Fibroblast of upper back skin (primary cell): ENCODE data around the gene AP3B1.

Source experiments
- DNase-seq: peaks from one replicate; pipeline ENCODE4 v3.0.0-alpha.2; 2013

AP3B1 gene

DNA sequence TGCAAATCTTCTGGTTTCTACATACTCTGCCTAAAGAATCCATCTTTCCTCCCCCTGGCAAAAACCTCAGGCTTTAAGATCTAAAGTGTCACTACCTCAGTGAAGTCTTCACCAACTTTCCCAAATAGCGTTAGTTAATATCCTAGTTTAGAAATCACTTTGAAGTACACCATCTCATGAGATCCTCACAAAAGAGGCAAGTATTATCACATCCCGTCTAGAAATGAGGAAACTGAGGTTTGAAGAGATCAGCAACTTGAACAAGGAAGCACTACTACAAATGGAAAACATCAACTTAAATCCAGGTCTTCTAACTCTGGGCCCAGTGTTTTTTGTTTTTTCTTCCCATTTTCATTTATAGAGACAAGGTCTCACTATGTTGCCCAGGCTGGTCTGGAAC lies 4.6 kb downstream of the AP3B1 start:
- DNase-seq: no peak

DNA sequence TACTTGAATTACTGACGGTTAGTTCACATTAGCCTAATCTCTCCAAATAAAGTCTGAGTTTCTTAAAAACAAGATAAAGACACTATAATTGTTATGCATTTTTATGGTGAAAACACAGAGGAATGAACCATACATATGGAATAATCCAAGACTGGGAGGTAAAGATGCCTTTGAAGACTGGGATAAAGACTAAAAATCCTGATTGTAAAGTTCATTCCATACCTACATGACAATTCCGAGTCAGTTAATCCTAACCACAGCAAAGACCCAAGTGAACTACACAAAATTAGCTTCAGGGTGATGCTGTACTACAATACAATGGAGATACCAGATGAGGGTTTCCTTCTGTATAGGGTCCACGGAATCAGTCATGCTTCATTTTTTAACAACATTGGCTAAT lies 6.3 kb downstream of the AP3B1 start:
- DNase-seq: no peak

DNA sequence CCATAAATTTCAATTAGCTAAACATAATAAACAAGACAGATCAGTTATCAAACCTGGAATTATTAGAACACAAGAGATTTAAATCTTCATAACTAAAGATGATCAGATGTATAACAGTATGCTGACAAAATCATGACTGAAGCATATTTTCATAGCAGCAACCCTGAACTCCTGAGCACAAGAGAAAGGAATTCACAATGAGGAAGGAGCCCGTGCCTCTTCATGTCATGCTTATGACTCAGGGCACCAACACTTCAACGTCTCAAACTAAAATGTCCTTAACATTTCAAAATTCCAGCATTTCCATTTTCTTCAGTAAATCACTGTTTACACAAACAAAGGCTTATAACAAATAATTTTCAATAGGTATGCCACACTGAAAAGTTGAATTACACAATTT lies 6.7 kb downstream of the AP3B1 start:
- DNase-seq: peak; percentile 80

DNA sequence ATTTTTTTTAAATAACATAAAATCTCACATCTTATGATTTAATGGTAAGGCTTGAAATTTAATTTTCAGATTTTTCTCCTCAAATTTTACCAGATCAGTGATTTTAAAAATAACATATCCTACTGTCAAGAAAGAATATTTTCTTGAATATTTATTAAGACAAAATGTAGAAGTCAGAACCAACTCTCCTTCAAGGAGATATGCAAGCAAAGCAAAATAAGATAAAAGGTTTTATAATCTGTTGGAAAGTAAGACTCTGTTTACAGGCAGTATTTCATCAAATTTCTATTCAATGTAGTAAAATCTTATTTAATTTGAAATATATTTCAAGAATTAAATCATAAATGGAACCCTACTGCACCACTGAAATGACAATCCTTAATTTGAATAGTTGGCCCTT lies 7.3 kb downstream of the AP3B1 start:
- no peak for DNase-seq

DNA sequence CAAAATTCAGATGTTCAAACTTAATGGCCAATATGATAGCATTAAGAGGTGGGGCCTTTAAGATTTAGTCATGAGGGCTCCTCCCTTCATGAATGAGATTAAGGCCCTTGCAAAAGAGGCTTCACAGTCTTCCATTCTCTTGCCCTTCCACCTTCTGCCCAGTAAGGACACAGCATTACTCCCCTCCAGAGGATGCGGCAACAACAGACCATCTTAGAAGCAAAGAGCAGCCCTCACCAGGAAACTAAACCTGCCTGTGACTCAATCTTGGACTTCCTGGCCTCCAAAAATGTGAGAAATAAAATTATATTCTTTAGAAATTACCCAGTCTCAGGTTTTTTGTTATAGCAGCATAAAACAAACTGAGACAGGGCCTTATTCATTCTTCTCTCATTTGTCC lies 8.2 kb downstream of the AP3B1 start:
- no peak for DNase-seq

DNA sequence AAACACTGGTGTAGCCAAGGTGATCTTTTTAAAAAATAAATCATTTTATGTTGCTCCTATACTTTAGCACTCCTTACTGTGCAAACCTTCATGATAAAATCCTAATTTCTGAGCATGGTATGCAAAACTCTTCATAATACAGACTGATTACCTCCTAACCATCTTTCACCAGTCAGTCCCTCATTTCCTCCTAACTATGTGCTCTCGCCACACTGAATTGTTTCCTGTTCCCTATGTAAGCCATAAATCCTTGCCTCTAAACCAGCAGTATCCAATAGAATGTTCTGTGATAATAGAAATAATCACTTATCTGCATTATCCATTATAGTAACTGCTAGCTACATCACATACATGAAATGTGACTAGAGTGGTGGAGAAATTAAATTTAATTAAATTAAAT lies 10.7 kb downstream of the AP3B1 start:
- DNase-seq: no peak

DNA sequence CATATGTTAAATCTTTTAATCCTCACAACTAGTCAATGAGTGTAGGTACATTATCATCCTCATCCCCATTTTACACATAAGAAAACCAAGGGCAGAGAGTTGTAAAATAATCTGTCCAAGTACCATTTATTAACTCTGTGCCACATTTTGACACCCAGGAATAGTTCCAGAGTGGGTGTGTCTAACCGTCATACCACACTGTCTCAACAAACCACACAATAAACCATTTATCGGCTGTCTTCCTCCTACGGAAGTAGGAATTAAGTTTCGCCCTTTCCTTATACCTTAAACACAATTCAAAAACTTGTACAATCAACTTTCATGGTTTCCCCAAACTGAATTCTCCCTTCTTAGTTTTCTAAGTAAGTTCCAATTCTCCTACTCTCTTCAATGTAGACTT lies 11.4 kb downstream of the AP3B1 start:
- no peak for DNase-seq

DNA sequence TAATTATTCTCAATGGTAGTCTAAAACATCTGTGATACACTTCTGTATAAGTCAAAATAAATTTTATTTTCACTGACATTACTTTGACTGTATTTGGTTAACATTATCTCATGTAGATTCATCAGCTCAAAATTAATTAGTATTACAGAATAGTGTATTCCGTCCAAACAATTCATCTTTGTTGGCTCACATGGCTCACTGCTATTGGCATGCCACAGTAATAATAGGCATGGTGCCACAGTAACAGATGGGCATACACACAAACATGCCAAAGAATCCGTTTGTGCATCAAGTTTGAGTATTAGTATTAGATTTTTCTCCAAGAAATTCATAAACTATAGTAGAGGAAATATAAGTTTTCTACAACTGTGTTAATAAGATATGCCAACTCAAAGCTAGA lies 14.2 kb downstream of the AP3B1 start:
- DNase-seq: no peak

DNA sequence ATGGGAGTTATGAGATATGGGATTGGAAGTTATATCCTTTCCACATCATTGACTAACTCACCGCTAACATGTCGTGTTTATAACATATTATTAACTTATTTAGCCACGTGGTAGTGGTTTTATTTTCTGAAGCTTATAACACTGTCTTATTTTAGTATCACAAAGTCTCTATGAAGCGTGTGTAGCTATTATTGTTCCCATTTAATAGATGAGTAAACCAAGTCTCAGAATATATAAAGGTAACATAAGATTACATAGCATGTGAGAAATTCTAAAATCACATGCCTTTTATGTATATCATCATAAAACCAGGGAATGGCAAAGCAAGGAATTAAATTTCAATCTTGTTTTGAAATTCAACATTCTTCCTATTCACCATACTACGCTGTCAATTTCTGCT lies 15.3 kb downstream of the AP3B1 start:
- DNase-seq: no peak

DNA sequence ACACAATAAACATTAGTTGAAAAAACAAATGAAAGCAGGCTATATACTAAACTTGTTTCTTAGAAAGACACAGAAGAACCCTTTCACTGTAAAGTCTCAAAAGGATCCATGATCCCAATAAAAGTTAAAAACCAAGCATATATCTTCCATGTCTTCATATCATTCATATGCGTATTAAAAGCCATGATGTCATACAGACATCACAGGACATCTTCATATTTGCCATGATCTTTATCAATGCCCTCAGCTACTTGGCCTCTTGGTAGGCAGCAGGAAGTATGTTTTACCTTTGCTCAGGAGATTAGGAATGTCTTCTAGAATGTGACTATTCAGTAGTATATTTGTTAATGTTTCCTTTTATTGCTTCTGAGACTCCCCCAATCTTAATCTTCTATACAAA lies 16.8 kb downstream of the AP3B1 start:
- DNase-seq: no peak

DNA sequence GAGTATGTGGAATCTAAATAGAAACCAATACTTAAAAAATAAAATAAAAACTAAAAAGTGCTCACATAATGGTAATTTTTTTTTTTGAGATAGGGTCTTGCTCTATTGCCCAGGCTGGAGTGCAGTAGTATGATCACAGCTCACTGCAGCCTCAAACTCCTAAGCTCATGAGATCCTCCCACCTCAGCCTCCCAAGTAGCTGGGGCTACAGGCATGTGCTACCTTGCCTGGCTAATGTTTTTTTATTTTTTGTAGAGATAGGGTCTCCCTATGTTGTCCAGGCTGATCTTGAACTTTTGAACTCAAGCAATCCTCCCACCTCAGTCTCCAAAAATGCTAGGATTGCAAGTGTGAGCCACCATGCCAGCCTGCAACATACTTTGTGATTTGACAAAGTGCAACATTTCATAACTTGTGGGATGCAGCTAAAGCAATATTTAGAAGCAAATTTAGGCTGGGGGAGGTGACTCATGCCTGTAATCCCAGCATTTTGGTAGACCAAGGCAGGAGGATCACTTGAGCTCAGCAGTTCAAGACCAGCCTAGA lies 18.4 kb downstream of the AP3B1 start:
- peak; percentile 20 for DNase-seq

DNA sequence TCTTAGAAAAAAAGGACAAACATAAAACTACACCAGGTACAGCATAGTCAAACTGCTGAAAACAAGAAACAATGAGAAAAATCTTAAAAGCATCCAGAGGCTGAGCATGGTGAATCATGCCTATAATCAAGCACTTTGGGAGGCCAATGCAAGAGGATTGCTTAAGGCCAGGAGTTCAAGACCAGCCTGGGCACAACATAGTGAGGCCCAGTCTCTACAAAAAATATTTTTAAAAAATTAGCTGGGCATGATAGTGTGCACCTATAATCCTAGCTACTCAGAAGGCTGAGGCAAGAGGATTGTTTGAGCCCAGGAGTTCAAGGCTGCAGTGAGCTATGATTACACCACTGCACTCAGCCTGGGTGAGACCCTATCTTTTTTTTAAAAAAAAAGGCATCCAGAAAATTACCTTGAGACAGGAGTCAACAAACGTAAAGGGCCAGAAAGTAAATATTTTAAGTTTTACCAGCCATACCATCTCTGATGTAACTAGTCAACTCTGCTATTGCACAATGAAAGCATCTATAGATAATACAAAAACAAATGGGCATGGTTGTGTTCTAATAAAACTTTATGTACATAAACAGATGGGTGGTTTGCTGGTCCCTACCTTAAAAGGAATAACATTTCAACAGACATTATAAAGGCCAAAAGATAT lies 19.8 kb downstream of the AP3B1 start:
- no peak for DNase-seq

DNA sequence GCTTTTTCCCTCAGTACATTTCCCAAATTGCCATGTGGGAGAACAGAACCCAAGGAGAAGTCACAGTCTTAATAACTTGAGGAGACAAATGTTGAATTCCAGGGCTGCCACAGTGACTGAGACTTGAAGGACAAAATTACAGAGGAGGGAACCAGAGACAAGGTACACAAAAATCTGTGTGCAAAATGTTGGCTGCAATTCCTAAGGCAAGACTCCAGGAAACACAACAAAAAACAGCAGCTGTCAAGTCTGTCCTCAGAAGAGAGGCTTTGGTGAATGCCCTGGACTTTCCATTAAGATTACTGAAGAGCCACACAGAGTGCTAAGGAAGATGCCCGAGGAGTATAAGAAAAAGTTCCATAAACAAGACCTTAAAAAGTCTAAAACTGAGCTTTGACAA lies 21.1 kb downstream of the AP3B1 start:
- DNase-seq: no peak

DNA sequence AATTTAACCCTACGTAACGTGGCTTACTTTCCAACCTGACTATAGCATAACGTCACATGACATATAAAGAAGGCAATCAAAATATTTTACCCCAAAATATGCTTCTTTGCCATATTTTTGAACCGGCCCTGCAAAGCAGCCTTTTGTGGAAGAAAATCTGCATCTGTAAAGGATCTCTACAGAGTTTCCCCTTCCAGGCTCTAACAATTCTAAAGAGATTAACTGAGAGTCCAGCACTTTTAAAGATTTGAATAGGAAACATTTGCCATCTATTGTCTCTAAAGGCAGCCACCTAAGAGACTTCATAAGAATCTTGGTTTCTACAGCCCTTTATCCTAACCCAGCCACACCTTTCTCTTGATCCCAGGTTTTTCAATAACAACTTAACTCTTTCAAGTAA lies 22.7 kb downstream of the AP3B1 start:
- no peak for DNase-seq

DNA sequence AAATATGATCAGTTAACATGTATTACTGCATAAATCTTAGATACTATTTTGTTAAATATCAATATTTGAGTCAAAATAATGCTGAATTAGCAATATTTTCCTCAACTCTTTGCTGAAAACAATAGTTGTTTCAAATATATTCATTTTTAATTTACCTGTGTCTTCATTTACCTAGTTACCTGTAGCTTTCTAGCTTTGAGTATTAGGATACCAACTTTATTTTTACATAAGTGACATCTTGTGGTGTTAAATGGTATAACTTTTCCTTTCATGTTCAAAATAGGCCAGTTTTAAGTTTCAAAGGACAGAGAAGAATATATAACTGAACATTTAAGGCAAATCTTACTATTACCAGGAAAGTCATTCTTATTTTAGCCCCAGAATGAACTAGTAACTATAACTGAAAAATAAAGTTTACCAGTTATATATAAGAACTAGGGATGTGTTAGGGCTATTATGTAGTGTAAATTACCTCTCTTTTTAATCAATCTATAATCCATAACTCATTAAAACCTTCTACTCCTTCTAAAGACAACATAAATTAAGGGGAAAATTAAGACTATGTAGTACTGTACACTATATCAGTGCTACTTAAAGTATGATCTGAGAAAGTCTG lies 25.3 kb downstream of the AP3B1 start:
- no peak for DNase-seq

DNA sequence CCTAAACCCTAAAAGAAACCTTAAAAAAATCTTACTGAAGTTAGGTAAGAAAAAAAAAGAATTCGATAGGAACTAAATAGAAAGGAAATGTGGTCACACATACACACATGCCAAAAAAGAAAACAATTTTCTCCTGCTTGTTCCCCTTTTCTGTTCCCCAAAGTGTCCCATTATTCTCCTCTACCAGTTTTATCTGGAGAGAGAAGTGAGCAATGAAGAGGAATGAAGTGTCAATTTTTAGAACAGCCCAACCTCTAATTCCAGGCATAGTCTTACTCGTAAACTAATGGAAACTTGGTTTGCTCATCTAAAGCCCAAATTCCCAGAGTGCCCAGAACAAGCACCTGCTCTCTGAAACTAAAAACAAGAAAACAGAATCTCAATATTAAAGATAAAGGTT lies 26.1 kb downstream of the AP3B1 start:
- DNase-seq: no peak

DNA sequence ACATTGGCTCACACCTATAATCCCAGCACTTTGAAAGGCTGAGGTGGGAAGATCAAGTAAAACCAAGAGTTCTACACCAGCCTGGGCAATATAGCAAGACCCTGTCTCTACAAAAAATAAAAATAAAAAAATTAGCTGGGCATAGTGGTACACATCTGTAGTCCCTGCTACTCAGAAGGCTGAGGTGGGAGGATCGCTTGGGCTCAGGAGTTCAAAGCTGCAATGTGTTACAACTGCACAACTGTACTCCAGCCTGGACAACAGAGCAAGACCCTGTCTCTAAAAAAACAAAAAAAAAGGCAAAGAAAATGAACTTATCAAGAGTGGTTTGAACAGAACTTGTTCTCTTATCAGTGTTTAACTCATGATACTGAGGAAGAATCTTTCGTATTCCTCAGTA lies 29.3 kb downstream of the AP3B1 start:
- no peak for DNase-seq

DNA sequence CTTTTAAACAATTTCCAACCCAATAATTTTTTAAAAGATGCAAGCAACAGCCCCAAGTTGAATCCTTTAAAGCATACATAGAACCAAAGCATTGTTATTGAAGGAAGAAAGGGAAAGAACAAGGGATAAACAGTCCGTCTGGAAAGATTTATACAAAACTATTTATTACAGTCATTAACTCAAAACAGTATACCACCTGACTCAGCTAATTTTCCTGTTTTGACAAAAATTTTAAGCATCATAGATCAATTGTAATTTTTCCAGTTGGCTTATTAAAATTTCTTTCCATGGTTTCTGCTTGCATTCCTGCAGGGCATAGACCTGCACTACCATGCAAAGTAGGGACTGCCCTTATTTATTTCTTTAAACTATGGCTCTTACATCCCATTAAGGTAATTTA lies 29.9 kb downstream of the AP3B1 start:
- DNase-seq: no peak

DNA sequence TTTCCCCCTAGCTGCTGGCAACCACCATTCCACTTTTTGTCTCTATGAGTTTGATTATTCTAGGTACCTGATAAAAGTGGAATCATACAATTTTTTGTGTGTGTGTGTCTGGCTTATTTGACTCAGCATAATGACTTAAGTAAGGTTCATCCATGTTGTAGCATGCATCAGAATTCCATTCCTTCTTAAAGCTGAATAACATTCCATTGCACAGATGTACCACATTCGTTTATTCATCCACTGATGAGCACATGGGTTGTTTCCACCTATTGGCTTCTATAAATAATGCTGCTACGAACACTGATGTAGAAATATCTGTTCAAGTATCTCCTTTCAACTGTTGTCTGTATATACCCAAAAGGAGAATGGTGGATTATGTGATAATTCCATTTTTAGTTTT lies 33.7 kb downstream of the AP3B1 start:
- no peak for DNase-seq

DNA sequence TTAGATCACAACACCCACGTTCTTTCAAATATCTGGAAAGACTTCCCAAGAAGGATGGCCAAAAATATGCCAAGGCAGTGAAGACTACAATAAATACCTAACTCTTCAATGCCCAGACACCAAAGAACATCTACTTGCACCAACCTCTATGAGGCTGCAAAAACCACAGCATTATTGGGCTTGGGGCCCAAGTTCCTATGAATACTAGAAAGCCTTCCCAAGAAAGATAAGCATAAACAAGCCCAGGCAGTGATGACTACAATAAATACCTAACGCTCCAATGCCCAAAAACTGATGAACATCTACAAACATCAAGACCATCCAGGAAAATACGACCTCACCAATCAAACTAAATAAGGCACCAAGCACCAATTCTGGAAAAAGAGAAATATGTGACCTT lies 41.3 kb downstream of the AP3B1 start:
- DNase-seq: no peak

DNA sequence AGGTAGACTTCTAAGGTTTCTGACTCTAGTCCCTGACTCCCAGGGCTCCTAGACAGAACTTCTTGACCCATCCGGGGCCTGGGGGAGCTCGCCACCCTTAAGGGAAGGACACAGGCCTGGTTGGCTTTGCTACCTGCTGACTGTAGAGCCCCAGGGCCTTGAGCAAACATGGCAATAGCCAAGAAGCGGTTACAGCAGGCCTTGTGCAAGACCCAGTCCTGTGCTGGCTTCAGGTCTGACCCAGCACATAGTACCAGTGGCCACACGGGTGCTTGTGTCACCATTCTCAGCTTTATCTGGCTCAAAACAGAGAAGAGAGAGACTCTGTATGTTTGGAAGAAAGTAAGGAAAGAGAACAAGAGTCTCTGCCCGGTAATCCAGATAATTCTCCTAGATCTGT lies 41.8 kb downstream of the AP3B1 start:
- no peak for DNase-seq

DNA sequence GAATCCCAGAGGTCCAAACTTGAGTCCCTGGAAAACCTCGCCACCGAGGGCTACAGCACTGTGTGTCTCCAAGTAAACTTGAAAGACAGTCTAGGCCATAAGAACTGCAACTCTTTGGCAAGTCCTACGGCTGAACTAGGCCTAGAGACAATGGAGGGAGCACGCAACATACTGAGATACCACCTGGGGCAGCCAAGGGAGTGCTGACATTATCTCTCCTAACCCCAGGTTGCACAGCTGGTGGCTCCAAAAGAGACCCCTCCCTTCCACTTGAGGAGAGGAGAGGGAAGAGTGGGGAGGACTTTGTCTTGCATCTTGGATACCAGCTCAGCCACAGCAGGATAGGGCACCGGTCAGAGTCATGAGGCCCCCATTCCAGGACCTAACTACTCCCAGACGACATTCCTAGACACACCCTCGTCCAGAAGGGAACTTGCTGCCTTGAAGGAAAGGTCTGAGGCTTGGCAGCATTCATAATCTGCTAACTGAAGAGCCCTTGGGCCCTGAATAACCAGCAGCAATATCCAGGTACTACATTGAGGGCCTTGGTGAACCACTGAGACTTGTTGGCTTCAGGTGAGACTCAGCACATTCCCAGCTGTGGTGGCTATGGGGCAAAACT lies 42.7 kb downstream of the AP3B1 start:
- no peak for DNase-seq

DNA sequence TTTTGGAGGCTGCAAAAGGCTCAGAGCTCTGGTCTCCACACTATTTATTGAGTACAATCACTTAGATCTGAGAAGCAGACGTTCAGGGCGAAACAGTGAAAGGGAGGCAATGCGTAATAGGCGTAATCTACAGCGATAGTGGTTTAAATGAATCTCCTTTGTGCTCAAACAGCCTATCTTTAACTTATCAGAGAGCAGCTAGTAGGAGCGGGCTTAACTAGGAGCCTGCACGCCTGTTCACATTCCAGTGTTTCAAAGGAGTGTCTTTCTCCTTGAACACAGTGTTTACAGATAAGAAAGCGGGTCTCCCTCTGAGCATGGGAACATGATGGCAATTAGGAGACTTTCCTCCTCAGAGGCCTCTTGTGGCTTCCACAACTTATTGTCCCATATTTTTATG lies 49.4 kb downstream of the AP3B1 start:
- DNase-seq: no peak

DNA sequence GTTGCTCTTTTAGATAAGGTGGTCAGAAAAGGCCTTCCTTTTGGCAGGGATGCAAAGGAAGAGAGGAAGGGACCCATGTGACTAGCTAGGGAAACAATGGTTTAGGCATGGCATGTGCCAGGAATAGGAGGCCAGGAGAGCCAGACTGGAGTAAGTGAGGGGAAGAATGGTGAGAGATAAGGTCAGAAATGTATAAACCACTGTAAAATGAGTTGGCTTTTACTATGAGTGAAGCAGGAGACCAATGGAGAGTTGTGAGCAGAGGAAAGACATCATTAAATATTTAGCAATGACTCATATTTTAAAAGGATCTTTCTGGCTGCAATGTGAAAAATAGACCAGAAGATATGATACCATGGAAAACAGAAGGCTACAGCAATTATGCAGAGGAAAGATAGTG lies 50.9 kb downstream of the AP3B1 start:
- peak; percentile 70 for DNase-seq

DNA sequence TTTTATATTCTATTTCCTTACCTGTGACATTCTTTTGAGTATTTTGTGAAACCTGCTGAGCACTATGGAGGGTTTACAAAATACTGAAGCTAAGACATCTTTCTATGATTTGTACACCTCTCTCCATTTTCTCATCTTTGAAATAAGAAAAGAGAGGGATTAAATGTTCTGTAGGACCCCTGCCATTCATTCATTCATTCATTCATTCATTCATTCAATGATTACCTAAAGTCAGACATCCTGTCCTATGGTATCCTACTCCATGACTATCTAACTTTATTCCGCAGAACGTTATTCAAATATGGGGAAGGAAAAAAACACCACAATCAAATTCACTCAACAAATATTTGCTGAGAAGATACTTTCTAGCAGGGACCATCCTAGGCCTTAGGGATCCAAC lies 51.4 kb downstream of the AP3B1 start:
- no peak for DNase-seq
